ENCODE results near the gene NEK6.

NEK6 gene

GRCh38 chr9:124340219-124341069 is 82.7 kb downstream of the NEK6 start:
- no peak for DNase-seq

- DNase-seq = no peak
These were observed 83.9 kb downstream of the NEK6 start for GRCh38 chr9:124341455-124342170.

- DNase-seq = no peak
These were observed 84.6 kb downstream of the NEK6 start for GRCh38 chr9:124342402-124342775.

- DNase-seq = peak in 42 of 51 donors; percentile 9 to 85 (median 64)
These were observed 85.2 kb downstream of the NEK6 start for GRCh38 chr9:124342776-124343485.

- DNase-seq = no peak
These were observed 86.0 kb downstream of the NEK6 start for GRCh38 chr9:124343533-124344290.

GRCh38 chr9:124344291-124345050 is 86.7 kb downstream of the NEK6 start:
- no peak for DNase-seq

- no peak for DNase-seq
These were observed 87.3 kb downstream of the NEK6 start for GRCh38 chr9:124345063-124345462.

GRCh38 chr9:124345751-124346281 is 88.1 kb downstream of the NEK6 start:
- DNase-seq = no peak

GRCh38 chr9:124346347-124347163 is 88.8 kb downstream of the NEK6 start:
- no peak for DNase-seq

- no peak for DNase-seq
These were observed 89.6 kb downstream of the NEK6 start for GRCh38 chr9:124347206-124347967.

GRCh38 chr9:124347968-124348358 is 90.2 kb downstream of the NEK6 start:
- no peak for DNase-seq

- no peak for DNase-seq
These were observed 90.6 kb downstream of the NEK6 start for GRCh38 chr9:124348363-124348762.

GRCh38 chr9:124348831-124349230 is 91.1 kb downstream of the NEK6 start:
- DNase-seq = no peak

- DNase-seq = no peak
These were observed 91.5 kb downstream of the NEK6 start for GRCh38 chr9:124349267-124349666.

GRCh38 chr9:124349675-124350493 is 92.1 kb downstream of the NEK6 start:
- DNase-seq = no peak

- DNase-seq = no peak
These were observed 92.9 kb downstream of the NEK6 start for GRCh38 chr9:124350494-124351263.

Measured in hypothalamus (tissue), 51 donors.